ENCODE measurements around the gene ARHGEF38. TPM values are rescaled to one million over a fixed set of nuclear protein-coding genes. Genes with fewer than 3 reads are reported as not detected.
A peak's percentile ranks its signal among the peaks of the same experiment; 100 is the strongest.

The ARHGEF38 gene
- total RNA-seq, 3 donors from 2014 or later, result 56.9 to 62.9 TPM; not detected in 1

- TF ChIP-seq CTCF (IDR thresholded peaks at IDR 0.05), result no peak
- TF ChIP-seq POLR2AphosphoS5 (IDR thresholded peaks at IDR 0.05), result no peak
- TF ChIP-seq POLR2A (IDR thresholded peaks at IDR 0.05), result no peak
- Histone ChIP-seq H3K27ac (peak overlapping the region; percentile 40 to 50), H3K4me1 (no peaks in the 10 kb centered on the region), H3K36me3 (no peaks in the 10 kb centered on the region), H3K4me3 (no peak overlapping the region), H3K27me3 (no peaks in the 10 kb centered on the region), H3K9me3 (no peaks in the 10 kb centered on the region)
- no peak for DNase-seq (ENCODE audit: low spot score in 2 of 2)
- intact Hi-C loops (cut with DNase I; ENCODE audit: low total_unique reads), result no loop called here
These were observed 35.4 kb downstream of the ARHGEF38 start for GRCh38 chr4:105587841-105588240.

DNA sequence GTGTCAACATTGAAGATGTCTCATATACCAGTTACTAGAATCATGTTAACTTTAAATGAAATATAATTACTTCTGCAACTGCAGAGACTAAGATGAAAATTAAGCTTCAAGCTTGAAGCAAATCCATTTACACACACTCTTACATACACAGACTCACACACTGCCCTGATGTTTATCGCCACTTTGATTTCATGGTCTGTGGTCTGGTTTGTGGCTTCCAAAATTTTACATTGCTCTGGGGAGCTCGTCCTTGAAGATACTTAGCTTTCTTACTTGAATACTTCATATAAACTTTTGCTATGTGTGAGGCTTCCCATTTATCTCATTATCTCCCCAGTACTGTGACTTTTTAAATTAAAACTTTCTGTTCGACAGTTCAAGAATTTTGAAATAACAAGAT, 35.8 kb downstream of the ARHGEF38 start:
- no peak for DNase-seq (ENCODE audit: low spot score in 2 of 2)
- H3K4me1 ChIP-seq, result no peaks in the 10 kb centered on the region
- no peaks in the 10 kb centered on the region for H3K9me3 ChIP-seq
- no peaks in the 10 kb centered on the region for H3K27me3 ChIP-seq
- no peaks in the 10 kb centered on the region for H3K36me3 ChIP-seq
- H3K4me3 ChIP-seq, result no peak overlapping the region
- intact Hi-C loops (cut with DNase I; ENCODE audit: low total_unique reads), result no loop called here
- TF ChIP-seq POLR2A (IDR thresholded peaks at IDR 0.05) (no peak), CTCF (IDR thresholded peaks at IDR 0.05) (no peak), POLR2AphosphoS5 (IDR thresholded peaks at IDR 0.05) (no peak)
- no peak overlapping the region for H3K27ac ChIP-seq

- H3K4me1 ChIP-seq, result no peaks in the 10 kb centered on the region
- no peaks in the 10 kb centered on the region for H3K36me3 ChIP-seq
- TF ChIP-seq CTCF (IDR thresholded peaks at IDR 0.05) (no peak), POLR2A (IDR thresholded peaks at IDR 0.05) (no peak), POLR2AphosphoS5 (IDR thresholded peaks at IDR 0.05) (no peak)
- intact Hi-C loops (cut with DNase I; ENCODE audit: low total_unique reads), result no loop called here
- H3K9me3 ChIP-seq, result no peaks in the 10 kb centered on the region
- no peaks in the 10 kb centered on the region for H3K27me3 ChIP-seq
- no peak overlapping the region for H3K4me3 ChIP-seq
- DNase-seq (ENCODE audit: low spot score in 2 of 2), result no peak
- H3K27ac ChIP-seq, result no peak overlapping the region
These were observed 39.2 kb downstream of the ARHGEF38 start for GRCh38 chr4:105591573-105591972.

- TF ChIP-seq CTCF (IDR thresholded peaks at IDR 0.05), result no peak
- TF ChIP-seq POLR2AphosphoS5 (IDR thresholded peaks at IDR 0.05), result no peak
- TF ChIP-seq POLR2A (IDR thresholded peaks at IDR 0.05), result no peak
- DNase-seq (ENCODE audit: low spot score in 2 of 2), result no peak
- Histone ChIP-seq H3K27me3 (no peaks in the 10 kb centered on the region), H3K27ac (peak overlapping the region in 1 of 2 donors; percentile 23), H3K36me3 (no peaks in the 10 kb centered on the region), H3K9me3 (no peaks in the 10 kb centered on the region), H3K4me3 (no peak overlapping the region), H3K4me1 (no peaks in the 10 kb centered on the region)
- intact Hi-C loops (cut with DNase I; ENCODE audit: low total_unique reads), result no loop called here
These were observed 41.9 kb downstream of the ARHGEF38 start for GRCh38 chr4:105594099-105595010.

- no peaks in the 10 kb centered on the region for H3K36me3 ChIP-seq
- H3K4me3 ChIP-seq, result no peak overlapping the region
- no peak for DNase-seq (ENCODE audit: low spot score in 2 of 2)
- no peak overlapping the region for H3K27ac ChIP-seq
- H3K4me1 ChIP-seq, result no peaks in the 10 kb centered on the region
- no peaks in the 10 kb centered on the region for H3K9me3 ChIP-seq
- intact Hi-C loops (cut with DNase I; ENCODE audit: low total_unique reads), result no loop called here
- no peak for TF ChIP-seq POLR2AphosphoS5 (IDR thresholded peaks at IDR 0.05)
- TF ChIP-seq POLR2A (IDR thresholded peaks at IDR 0.05), result no peak
- no peak for TF ChIP-seq CTCF (IDR thresholded peaks at IDR 0.05)
- no peaks in the 10 kb centered on the region for H3K27me3 ChIP-seq
These were observed 44.3 kb downstream of the ARHGEF38 start for GRCh38 chr4:105596684-105597083.
